NK-92 (cell line): Measurements from ENCODE around the gene URI1.

Source experiments
- DNase-seq: peaks from one replicate; lab custom pipeline; 2025; ENCODE audit not compliant: unreplicated experiment; lab: John Stamatoyannopoulos, UW

URI1 gene

GRCh38 chr19:30054210-30054609 is 112.2 kb downstream of the URI1 start:
- DNase-seq: no peak

- no peak for DNase-seq
Measured at GRCh38 chr19:30056580-30056979, 114.5 kb downstream of the URI1 start.

- no peak for DNase-seq
Measured at GRCh38 chr19:30059741-30060457, 117.9 kb downstream of the URI1 start.

- DNase-seq: no peak
Measured at GRCh38 chr19:30060531-30061222, 118.6 kb downstream of the URI1 start.

GRCh38 chr19:30061223-30062064 is 119.4 kb downstream of the URI1 start:
- no peak for DNase-seq

GRCh38 chr19:30062065-30062906 is 120.2 kb downstream of the URI1 start:
- no peak for DNase-seq

- DNase-seq: no peak
Measured at GRCh38 chr19:30062907-30063649, 121.0 kb downstream of the URI1 start.

GRCh38 chr19:30063650-30064347 is 121.8 kb downstream of the URI1 start:
- DNase-seq: no peak

- no peak for DNase-seq
Measured at GRCh38 chr19:30064348-30064699, 122.3 kb downstream of the URI1 start.

GRCh38 chr19:30064771-30065494 is 122.9 kb downstream of the URI1 start:
- DNase-seq: no peak

- no peak for DNase-seq
Measured at GRCh38 chr19:30065680-30066606, 123.9 kb downstream of the URI1 start.
